Central memory CD4-positive, alpha-beta T cell (primary cell): ENCODE data around the gene GPBAR1.

Experiments
- DNase-seq: peaks from one replicate; pipeline ENCODE4 v3.0.0; 2022
- total RNA-seq, 3 experiments: gene quantifications; one replicate each; lab custom pipeline; 2026; lab: John Stamatoyannopoulos, UW

The GPBAR1 gene
- 0.42 to 1.2 (median 0.87) reads per million in 3 experiments for total RNA-seq

- DNase-seq: no peak
These were observed at the start of gene GPBAR1 for GRCh38 chr2:218260742-218261422. Gene GPBAR1, plus strand, starts transcription at chr2:218261015. Its CDS starts 1,710 bp downstream, at chr2:218262725.

DNA sequence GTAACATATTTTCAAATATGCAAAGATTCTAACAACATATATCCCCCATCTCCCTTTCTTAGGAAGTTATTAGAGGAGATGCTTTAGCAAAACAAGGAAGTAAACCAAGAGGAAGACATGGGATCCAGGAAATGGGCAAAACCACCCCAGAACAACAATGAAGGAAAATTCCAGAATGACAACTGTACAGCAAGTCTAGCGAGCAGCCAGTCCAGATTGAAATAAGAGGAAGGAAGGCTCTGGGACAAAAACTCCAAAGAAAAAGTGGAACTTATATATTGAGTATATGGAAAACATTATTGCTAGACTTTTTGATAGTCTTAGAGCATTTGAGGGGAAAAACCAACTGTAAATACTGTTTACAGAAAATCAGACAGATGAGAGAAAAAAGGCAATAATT is 46.7 kb upstream of the GPBAR1 start:
- no peak for DNase-seq

- no peak for DNase-seq
These were observed 44.5 kb upstream of the GPBAR1 start for GRCh38 chr2:218216336-218216673.

- DNase-seq: peak; percentile 95
These were observed 44.0 kb upstream of the GPBAR1 start, which contains the start of gene ARPC2 for GRCh38 chr2:218216674-218217359. Gene ARPC2, plus strand, starts transcription at chr2:218217189. Its CDS starts 282 bp downstream, at chr2:218217471.

DNA sequence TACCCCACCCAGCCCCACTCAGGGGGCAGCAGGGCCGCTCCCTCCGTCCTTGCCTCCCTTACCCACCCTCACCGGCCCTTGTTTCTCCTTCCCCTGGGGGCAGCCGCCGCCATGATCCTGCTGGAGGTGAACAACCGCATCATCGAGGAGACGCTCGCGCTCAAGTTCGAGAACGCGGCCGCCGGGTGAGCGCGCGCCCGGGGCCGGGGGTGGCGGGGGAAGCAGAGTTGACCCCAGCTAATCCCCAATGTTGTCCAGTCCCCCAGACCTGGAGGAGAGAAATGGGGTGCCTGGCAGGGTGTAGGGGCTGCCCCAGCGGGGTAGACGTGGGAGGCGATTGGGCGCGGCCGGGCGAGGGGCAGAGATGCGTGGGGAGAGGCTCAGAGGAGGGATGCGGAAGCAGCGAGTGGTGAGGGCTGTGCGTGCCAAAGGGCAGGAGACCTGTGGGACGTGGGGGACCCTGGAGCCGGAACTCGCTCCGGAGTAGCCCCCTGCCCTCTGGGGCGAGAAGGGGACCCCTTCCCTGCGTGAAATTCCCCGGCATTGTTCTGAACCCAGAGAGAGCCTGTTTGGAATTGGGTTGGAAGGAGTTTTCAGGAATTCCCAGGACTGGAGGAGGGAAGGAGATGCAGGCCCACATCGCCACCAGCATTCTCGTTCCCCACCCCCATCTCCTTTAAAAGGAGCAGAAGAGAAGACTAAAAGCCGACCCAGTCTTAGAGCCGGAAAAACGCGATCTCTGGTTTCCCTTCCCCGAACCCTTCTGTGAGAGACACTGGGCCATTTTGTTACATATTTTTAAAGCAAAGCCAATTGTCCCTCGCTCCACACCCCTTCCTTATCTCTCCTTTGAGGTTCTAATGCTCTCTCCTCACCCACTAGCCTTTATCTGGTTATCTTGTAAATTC is 43.2 kb upstream of the GPBAR1 start:
- peak; percentile 58 for DNase-seq

DNA sequence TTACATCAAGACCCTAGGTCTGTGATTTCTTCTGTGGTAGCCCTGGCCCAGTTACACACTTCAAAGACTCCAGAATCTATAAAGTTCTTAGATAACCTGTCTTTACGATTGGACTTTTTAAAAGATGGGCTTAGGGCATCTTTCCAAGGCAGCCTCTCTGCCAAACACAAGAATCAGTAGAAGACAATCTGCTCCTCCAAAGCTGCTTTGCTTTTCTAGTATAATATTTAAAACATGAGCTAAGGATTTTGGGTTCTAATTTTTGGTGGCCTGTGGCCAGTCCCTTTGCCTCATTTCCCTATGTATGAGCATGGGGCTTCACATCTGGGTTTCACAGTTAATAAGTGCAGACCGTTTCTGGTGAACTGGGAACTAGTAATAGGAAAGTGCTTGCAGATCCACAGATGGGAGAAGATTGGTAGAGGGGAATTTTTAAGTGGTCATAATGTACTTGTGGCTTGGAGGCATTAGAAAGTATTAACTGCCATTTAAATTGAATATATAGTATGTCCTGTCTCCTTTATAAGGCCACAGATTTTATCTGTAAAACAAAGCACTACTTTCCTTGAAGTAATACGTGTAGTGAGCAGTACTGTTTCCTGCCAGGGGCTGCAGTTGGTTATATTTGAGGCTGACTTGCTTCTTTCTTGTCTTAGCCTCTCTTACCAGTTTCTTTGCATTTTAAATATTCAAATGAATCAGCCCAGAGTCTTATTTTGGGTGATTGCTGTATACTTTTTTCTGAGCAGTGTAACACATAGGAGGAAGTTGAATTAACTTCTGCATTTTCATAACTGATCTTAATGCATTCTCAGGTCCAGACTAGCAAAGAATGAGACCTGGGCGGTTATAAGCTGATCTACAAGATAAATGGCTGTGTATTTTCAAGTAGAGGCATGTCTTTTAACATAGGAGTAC is 42.3 kb upstream of the GPBAR1 start:
- DNase-seq: peak; percentile 52

DNA sequence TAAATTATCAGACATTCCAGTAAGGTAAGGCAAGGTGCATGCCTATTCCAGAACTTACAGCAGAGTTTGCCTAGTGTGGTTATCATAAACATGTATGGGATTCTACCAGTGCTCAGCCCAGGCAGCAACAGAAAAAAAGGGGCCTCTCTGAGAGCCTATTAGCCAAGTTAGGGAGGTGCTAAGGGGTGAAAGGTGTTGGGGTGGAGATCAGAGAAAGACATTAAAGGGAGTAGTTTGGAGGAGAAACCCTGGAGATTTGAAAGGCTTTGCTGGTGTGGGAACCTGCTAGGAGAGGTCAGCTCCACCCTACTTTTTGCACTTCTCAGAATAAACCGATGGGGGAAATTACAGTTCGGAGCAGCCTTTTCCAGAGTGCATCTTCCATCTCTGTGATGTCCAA is 40.9 kb upstream of the GPBAR1 start:
- DNase-seq: no peak

GRCh38 chr2:218221000-218221399 is 39.8 kb upstream of the GPBAR1 start:
- DNase-seq: no peak

- DNase-seq: no peak
These were observed 37.8 kb upstream of the GPBAR1 start for GRCh38 chr2:218223046-218223445.

DNA sequence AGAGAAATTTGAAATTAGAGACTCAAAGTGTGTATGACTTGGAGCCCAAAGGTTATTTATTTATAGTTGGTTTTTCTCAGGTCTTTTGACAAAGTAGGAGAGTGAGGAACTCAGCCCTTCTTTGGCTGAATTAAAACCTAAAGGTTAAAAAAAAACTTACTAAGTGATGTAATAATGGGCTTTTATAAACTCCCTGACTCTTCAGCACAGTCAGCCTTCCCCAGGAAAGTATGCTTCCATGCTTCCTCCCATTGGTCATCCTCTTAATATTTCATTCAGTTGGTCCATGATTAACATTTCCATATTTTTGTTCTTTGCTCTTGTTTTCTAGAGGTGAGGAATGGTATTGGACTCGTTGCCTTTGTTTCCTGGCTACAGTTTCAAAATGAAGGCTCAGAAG is 36.6 kb upstream of the GPBAR1 start:
- no peak for DNase-seq

DNA sequence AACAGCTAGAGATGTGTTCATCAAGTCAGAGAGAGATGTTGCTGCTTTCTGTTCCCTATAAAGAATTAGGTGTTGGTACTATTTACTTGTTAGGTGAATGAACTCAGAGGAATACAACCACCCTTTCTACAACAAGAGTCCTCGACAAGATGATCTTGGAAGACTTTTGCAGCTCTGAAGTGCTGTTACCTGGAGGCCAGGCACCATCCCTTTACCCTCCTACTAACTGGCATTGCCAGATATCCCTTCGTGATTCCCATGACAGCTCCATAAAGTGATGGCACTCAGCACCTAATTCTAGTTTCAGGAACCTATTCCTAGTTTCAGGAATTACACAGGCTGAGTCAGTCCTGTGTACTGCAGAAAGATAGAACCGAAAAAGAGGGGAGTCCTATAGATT is 33.9 kb upstream of the GPBAR1 start:
- no peak for DNase-seq

- no peak for DNase-seq
These were observed 32.3 kb upstream of the GPBAR1 start for GRCh38 chr2:218228366-218229090.

DNA sequence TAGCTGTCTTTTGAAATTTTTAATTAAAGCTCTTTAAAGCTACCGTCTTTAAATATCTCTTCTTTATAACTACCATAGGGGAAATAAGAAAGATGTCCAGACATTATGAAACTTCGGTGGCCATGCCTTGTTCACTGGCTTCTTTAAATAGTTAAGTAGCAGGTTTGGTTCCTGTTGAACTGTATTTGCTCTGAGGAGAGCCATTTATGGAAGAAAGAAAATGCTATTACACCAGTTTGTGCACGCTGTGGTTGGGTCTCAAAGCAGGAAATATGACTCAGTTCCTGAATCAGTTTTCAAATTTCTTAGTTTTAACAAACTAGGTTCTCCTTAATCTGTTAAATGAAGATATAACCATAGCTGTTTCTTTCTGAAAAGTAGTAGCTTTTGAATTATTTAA is 31.6 kb upstream of the GPBAR1 start:
- peak; percentile 48 for DNase-seq

- no peak for DNase-seq
These were observed 31.0 kb upstream of the GPBAR1 start for GRCh38 chr2:218229851-218230250.

DNA sequence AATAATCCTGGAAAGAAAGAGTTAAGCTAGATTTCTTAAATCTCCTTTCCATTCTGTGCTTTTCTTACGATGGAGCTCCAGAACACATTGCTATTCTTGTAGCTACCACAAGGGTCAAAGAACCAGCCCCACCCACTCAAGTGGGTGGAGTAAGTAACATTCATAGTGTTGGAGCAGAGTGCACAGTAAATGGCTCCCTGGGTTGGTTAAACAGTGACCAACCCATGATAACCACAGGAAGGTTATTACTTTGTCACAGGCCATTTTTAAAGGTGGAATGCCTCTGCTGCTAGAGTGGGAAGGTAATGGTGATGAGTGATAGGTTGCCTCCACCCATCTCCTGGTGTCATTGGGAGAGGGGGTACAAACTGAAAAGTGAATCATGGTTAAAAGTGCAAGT is 29.9 kb upstream of the GPBAR1 start:
- DNase-seq: peak; percentile 30

DNA sequence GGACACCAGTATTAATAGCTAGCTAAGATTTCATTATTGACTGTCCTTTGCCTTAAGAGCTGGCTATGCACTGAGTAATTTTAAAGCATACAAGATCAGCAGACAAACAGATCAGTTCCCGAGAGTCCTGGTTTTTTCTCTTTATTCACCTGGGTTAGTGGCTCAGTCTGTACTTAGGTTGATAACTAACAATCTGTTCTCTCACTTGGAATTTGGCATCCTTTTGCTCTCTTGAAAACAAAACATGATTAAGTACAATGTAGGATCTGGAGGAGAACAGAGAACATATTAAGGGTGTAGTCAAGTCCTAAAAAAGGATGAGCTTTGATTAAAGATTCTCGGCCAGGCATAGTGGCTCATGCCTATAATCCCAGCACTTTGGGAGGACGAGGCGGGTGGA is 27.3 kb upstream of the GPBAR1 start:
- no peak for DNase-seq

GRCh38 chr2:218234521-218234920 is 26.3 kb upstream of the GPBAR1 start:
- no peak for DNase-seq

DNA sequence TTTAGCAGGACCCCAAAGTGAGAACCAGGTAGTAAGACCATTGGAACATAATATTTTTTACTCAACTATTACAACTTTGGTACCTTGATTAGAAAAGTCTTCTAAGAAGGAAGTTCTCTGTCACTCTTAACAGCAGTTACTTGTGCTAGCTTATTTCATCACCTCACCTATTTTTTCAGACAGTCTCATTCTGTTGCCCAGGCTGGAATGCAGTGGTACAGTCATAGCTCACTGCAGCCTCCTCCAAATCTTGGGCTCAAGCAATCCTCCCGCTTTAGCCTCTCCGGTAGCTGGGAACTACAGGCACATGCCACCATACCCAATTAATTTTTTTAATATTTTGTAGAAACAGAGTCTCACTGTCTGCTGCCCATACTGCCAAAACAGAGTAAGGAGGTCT is 25.8 kb upstream of the GPBAR1 start:
- no peak for DNase-seq

DNA sequence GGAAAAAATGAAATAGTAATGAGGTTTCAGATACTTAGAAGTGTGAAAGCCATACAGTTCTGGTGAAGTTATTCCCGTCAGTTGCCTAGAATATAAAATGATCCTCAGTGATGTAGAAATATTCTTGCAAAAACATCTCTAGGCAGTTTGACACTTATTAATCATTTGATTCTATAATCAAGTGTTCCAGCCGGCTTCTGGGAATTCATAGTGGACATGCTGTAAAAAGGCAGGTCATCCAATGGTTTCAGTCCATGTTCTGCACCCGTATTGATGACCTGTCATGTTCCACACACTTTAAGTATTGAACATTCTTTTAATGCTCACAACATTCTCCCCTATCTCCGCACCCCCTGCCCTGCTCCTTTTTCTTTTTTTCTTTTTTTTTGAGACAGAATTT is 24.0 kb upstream of the GPBAR1 start:
- no peak for DNase-seq

- no peak for DNase-seq
These were observed 21.9 kb upstream of the GPBAR1 start for GRCh38 chr2:218238887-218239286.

DNA sequence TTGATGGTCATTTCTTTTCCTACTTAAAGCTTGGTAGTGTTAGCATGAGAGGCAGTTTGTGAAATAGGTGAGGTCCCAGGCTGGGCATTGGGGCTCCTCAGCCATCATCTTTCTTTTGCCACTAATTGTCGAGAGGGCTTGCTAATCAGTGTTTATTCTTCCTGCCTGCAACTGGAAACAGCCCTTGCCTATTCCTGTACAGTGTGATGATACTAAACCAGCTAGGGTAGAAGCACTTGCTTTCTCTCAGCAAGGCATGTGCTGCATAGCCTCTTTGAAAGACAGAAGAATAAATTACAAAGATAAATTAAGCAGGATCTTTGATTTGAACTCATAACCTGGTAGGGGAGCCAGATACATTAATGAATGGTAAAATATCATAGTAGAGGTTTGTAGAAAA is 16.6 kb upstream of the GPBAR1 start:
- DNase-seq: no peak

- DNase-seq: no peak
These were observed 16.1 kb upstream of the GPBAR1 start for GRCh38 chr2:218244665-218245064.
